H1 (cell line): ENCODE measurements around the gene MDH1.

Source experiments
- ATF3 ChIP-seq: IDR thresholded peaks from 2 replicates; pipeline ENCODE4 v1.6.1; 2011; ENCODE audit warnings: low read depth, mild to moderate bottlenecking, low read length; ENCODE audit not compliant: insufficient read depth
- CREB1 ChIP-seq: IDR thresholded peaks from 2 replicates; pipeline ENCODE4 v1.6.1; 2012; ENCODE audit warnings: inconsistent platforms
- CTCF ChIP-seq, 3 experiments: IDR thresholded peaks; 1 replicate in 2 of 3; 2 replicates in 1 of 3; pipeline versions ENCODE4 v1.5.1 to v1.6.1; 2011; ENCODE audit warnings: low read length in 3 of 3, mild to moderate bottlenecking in 3 of 3, inconsistent platforms in 2 of 3, low read depth in 1 of 3, moderate library complexity in 1 of 3; ENCODE audit not compliant: insufficient read depth in 1 of 3; ENCODE audit errors: control extremely low read depth in 1 of 3
- EGR1 ChIP-seq: IDR thresholded peaks from 2 replicates; pipeline ENCODE4 v1.6.1; 2011; ENCODE audit warnings: low read depth, low read length, borderline replicate concordance
- POLR2A ChIP-seq, 2 experiments: IDR thresholded peaks; 1 replicate in 1 of 2; 2 replicates in 1 of 2; pipeline ENCODE4 v1.6.1; 2011; ENCODE audit warnings: low read depth in 2 of 2, low read length in 2 of 2, mild to moderate bottlenecking in 2 of 2; ENCODE audit errors: control extremely low read depth in 1 of 2
- RXRA ChIP-seq: IDR thresholded peaks from 2 replicates; pipeline ENCODE4 v1.6.1; 2011; ENCODE audit warnings: low read depth, mild to moderate bottlenecking, low read length, moderate library complexity; ENCODE audit not compliant: insufficient read depth
- SIRT6 ChIP-seq: IDR thresholded peaks from one replicate; pipeline ENCODE4 v1.7.1; 2012; ENCODE audit warnings: low read length, inconsistent platforms
- TAF1 ChIP-seq: IDR thresholded peaks from 2 replicates; pipeline ENCODE4 v1.6.1; 2011; ENCODE audit warnings: mild to moderate bottlenecking, low read depth, low read length
- YY1 ChIP-seq: IDR thresholded peaks from 2 replicates; pipeline ENCODE4 v1.6.1; 2011; ENCODE audit warnings: low read depth, mild to moderate bottlenecking, low read length

- TF ChIP-seq CTCF (IDR thresholded peaks at IDR 0.05; ENCODE audit: control extremely low read depth in 1 of 3, insufficient read depth in 1 of 3, low read depth in 1 of 3, low read length in 3 of 3) (no peak), EGR1 (no peak), RXRA (no peak), POLR2A (IDR thresholded peaks at IDR 0.05; ENCODE audit: control extremely low read depth in 1 of 2, low read depth in 2 of 2, low read length in 2 of 2) (no peak), SIRT6 (no peak), YY1 (no peak), CREB1 (no peak), TAF1 (no peak), ATF3 (no peak)
Observed at GRCh38 chr2:63591566-63592175, 2.9 kb downstream of the MDH1 start.
